Cardiac septum (tissue), 1 donor: ENCODE measurements around the gene BTG2. TPM values are rescaled to one million over a fixed set of nuclear protein-coding genes. Genes with fewer than 3 reads are reported as not detected.
"Not testable (repeated sequence)": the region's sequence is repeated elsewhere in the genome, so short reads cannot be mapped to it uniquely, and the experiment has no call there.

Experiments used
- DNase-seq: peaks from one replicate; pipeline ENCODE4 v3.0.0-alpha.2; 2020; ENCODE audit warnings: low spot score
- intact Hi-C: fragments of 100-400 bp; cut with DNase I; formaldehyde crosslinking; loops from one replicate; pipeline ENCODE4 v1.14.0; 2022
- long read RNA-seq: library from polyadenylated mRNA; unstranded; transcript quantifications from one replicate; pipeline ENCODE4 v2.0.0, GENCODE V29; 2021
- total RNA-seq: library from RNA; stranded (reverse); fragmentation: NEBNext Ultra II Directional; extraction: Animal tissue kit (Norgen Biotek cat#: 25700); gene quantifications from one replicate; pipeline ENCODE4 v1.2.1, GENCODE V29; 2021
- donor health status: DM: no; HTN: no; CAD: no.

The BTG2 gene, protein sequence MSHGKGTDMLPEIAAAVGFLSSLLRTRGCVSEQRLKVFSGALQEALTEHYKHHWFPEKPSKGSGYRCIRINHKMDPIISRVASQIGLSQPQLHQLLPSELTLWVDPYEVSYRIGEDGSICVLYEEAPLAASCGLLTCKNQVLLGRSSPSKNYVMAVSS
- 54.2 TPM for total RNA-seq
- long read RNA-seq, transcript BTG2-201 (2 exons, 2,712 nt): major isoform, 35 of 61 reads
- long read RNA-seq, partial matches to known transcripts: 0 of 61 reads
- long read RNA-seq, other reads (novel, unspliced or antisense): 26 of 61 reads

DNA sequence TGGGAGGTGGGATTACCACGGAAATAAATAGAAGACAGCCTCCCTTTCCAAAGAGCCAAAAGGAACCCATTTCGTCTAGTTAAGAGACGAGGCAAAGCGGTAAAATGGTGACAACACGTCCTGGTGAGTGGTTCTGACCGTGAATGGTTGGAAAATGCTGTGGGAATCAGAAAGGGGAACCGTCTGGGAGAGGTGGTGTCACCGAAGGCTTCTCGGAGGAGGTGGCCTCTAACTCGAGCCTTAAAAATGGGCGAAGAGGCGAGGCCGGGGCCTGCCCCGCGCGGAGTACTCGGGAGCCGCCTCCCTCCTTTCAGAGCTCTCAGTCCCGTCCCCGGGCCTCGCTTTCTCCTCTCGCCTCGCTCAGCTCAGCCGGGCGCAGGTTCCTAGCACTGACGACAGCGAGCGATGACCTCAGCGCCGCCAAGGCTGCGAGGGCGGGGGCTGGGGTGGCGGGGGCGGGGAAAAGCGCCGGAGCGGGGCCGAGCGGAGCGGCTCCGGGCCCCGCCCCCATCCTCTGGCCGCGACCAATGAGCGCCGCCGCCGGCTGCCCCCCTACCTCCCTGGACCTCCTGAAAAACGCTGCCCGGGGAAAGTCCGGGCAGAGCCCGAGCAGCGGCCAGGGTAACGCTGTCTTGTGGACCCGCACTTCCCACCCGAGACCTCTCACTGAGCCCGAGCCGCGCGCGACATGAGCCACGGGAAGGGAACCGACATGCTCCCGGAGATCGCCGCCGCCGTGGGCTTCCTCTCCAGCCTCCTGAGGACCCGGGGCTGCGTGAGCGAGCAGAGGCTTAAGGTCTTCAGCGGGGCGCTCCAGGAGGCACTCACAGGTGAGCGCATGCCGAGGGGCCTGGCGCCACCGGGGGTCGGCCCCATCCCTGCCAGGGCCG, at the start of gene BTG2:
TSS of gene BTG2 (plus strand) at position 601 of the 890 bp plus-strand sequence. CDS start at position 689, 88 bp downstream.
- peak; percentile 98 for DNase-seq
- intact Hi-C loops: no loop called here

DNA sequence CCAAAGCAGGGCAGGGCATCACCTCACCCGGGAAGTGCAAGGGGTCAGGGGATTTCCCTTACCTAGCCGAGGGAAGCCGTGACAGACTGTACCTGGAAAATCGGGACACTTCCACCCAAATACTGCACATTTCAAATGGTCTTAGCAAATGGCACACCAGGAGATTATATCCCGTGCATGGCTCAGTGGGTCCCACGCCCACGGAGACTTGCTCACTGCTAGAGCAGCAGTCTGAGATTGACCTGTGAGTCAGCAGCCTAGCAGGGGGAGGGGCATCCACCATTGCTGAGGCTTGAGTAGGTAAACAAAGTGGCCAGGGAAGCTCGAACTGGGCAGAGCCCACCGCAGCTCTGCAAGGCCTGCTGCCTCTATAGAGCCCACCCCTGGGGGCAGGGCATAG, 48.7 kb upstream of the BTG2 start:
- intact Hi-C loops, DNase-seq: not testable (repeated sequence)

DNA sequence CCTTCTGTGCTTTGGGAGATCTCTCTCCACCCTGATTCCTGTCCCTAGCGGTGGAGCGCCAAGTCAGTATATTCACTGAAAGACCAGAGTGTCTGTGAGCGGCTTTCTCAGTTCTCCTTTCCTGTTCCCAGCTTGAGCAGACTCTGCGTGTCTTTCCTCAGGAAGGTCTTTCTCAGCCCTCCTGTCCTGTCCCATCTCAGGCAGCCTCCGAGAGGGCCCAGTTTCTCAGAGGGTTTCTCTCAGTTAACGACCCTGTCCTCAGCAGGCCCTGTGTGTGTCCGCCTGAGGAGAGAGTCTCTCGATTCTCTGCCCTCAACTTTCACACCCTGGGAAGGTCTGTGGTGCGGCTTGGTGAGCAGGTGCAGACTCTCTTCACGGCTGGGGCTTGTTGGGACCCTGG, 41.8 kb upstream of the BTG2 start:
- DNase-seq: peak; percentile 63
- intact Hi-C loops: no loop called here

DNA sequence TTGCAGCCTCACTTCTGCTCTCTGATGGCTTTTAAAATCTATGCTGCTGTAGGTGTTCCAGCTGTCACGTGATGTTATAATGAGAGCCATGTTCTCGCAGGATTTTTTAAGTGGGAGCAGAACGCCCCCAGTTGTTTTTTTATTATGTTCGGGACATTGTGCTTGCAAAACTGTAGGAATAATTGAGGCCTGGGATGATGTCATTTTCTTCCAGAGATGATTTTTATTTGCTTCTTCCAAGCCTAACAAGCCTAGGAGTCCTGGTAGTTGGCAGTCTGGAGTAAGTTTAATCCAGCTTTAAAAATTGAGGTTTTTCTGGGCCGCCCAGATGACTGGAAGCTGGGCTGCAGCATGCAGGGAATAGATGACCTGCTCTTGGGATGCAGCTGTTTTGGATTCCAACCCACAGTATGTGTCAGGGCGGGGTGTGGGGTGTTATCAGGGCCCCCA, 41.2 kb upstream of the BTG2 start:
- intact Hi-C loops: no loop called here

DNA sequence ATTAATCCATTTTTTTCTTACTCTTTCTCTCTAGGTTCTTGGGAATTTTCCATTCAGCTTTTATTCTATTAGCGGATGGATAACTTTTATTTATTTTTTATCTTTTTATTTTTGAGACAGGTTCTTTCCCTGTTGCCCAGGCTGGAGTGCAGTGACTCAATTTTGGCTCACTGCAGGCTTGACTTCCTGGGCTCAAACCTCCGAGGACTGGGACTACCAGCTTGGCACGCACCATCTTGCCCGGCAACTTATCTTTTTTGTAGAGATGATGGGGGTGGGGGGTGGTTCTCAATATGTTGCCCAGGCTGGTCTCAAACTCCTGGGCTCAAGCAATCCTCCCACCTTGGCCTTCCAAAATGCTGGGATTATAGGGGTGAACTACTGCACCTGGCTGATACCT, 39.8 kb upstream of the BTG2 start:
- intact Hi-C loops: loop anchor here (5.0 kb wide), 1 partner anchor 1147 kb away; the partner anchor contains the start of gene PPP1R15B

More for the DNA sequence above, 41.2 kb upstream of the BTG2 start:
- DNase-seq: peak; percentile 6

DNA sequence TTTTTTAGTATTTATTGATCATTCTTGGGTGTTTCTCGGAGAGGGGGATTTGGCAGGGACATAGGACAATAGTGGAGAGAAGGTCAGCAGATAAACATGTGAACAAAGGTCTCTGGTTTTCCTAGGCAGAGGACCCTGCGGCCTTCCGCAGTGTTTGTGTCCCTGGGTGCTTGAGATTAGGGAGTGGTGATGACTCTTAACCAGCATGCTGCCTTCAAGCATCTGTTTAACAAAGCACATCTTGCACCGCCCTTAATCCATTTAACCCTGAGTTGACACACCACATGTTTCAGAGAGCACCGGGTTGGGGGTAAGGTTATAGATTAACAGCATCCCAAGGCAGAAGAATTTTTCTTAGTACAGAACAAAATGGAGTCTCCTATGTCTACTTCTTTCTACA, 39.2 kb upstream of the BTG2 start:
- intact Hi-C loops: loop anchor here (5.0 kb wide), 1 partner anchor 1146 kb away; the partner anchor contains the start of gene PPP1R15B
- DNase-seq: not testable (repeated sequence)

More for the DNA sequence above, 39.8 kb upstream of the BTG2 start:
- DNase-seq: peak; percentile 26

DNA sequence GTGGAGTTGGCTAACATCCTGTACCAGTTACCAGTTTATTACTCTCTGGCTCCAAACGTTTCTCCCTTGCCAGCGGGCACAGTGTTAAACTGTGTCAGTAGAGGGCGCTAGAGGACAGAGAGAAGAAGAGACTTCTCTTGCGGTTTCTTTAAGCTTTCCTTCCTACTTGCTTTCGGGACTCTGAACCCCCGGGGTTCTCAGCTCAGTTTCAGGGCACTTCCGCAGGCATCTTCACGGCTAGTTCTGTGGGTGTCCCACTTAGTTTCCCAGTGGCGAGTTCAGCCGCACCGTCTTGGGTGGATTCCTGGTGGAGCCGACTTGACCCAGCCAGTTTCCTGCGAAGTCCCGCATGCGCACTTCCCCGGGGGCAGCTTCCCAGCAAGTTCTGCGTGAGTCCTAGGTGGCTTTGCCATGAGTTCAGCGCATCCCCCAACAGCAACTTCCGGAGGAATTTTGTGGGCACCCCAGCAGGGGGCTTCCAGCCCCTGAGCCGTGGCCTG, 37.9 kb upstream of the BTG2 start:
- peak; percentile 89 for DNase-seq
- intact Hi-C loops: loop anchor here (5.0 kb wide), 1 partner anchor 1145 kb away; the partner anchor contains the start of gene PPP1R15B

DNA sequence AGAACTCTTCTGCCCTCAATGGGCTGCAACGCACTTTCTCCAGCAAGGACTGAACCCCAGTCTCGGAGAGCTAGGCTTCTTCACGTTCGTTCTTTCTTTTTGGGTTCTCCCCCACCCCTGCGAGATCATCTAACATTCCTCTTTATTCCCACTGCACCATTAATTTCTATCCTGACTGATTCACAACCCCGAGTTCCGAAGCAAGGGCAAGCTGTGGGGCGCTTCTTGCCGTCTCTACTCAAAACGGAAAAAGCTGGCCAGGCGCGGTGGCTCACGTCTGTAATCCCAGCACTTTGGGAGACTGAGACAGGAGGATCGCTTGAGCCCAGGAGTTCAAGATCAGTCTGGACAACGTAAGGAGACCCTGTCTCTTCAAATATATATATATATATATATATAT, 37.4 kb upstream of the BTG2 start:
- DNase-seq: peak; percentile 29
- intact Hi-C loops: loop anchor here (2.0 to 5.0 kb wide), 2 partner anchors 229 to 1144 kb away; partner anchors contain the start of gene PPP1R15B

DNA sequence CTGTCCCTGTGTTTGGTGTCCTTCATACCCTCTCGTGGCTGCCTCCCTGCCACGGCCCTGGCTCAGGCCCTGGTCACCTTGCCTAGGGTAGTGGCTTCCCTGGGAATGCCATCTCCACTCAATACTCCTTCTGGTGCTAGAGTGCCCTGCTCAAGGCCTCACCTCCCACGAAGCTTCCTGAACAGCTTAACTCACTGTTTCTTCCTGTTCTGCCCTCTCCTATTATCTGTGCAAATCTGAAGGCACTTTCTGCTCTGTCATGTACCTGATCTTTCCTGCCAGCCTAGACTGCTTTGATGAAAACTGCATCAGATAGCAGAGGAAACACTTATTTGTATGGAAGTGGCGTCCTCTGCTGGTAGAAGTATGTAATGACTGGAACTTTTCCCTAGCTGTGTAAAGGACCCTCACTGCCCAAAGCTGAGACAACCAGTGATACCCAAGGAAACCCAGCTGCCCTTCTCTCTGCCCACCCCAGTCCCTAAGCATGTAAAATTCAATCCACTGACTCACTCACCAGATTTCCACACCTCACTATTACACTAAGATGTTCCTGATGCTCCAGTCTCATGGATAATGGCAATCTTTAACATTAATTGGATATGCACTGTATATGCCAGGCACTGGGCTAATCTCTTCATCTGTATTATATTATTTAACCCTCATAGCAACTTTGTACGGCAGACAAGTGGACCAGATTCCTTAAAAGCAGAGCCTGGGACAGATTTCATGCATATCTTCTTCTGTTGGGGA, 36.2 kb upstream of the BTG2 start:
- DNase-seq: no peak
- intact Hi-C loops: loop anchor here (2.0 to 5.0 kb wide), 2 partner anchors 230 to 1143 kb away; partner anchors contain the start of gene PPP1R15B

DNA sequence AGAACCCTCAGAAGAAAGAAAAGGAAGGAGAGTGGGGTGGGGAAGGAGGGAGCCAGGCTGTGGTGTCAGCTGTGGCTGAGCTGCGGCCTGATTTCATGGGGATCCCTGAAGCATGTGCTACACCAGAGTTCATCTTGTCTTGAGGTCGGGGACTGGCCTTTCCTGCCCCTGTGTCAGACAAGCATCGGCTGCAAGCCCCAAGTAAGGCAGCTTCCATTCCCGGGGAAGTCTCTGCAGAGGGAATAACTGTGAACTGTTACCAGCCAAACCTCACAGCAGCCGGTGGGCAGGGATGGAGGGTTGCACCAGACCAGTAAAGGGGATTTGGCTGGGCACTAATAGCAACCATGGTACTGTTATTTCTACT, 35.7 kb upstream of the BTG2 start:
- intact Hi-C loops: loop anchor here (2.0 to 5.0 kb wide), 2 partner anchors 231 to 1143 kb away; partner anchors contain the start of gene PPP1R15B
- no peak for DNase-seq

DNA sequence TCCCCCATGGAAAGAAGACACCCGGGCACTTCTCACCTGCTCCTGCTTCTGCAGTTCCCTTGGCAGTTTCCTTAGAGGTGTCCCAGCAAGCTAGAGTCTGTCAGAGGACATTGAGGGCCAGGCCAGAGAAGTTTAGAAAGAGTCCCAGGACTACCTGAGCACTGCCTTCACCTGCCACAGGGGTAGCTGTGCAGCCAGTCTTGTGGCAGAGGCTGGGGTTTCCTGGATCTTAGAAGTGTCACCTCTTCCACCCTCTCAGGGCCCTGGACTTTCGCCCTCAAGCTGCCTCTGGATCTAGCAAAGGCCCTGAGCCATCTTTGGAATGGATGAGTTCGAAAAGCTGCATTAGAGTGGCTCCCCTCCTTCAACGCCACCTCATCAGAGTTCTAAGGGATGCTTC, 34.9 kb upstream of the BTG2 start:
- DNase-seq: no peak
- intact Hi-C loops: no loop called here

DNA sequence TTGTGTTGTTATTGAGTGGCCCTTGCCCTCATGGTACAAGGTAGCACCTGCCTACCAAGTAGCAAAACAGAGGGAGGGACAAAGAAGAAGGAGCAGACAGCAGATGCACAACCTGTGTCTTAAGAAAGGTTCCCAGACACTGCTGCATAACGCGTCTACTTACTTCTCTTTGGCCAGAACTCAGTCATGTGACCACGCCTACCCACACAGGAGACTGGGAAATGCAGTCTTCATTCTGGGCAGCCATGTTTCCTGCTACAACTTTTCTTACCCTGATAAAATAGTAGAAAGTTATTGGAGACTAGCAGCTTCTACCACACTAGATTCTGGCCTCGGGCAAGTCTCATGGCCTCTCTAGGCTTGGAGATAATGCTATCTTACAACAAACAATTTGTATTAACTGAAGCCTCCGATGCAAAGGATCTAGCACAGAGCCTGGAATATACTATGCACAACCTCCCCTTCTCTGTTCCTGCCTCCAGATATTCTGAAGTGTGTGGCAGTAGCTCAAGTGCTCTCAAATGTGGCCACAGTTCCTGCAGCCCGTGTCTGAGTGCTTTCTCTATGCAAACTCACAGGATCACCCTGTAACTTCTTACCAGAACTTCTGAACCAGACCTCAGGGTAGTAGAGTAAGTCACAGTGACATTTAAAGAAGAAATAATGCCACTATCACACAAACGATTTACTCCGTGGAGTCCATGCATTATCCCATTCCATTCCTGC, 34.1 kb upstream of the BTG2 start:
- intact Hi-C loops: no loop called here
- no peak for DNase-seq

DNA sequence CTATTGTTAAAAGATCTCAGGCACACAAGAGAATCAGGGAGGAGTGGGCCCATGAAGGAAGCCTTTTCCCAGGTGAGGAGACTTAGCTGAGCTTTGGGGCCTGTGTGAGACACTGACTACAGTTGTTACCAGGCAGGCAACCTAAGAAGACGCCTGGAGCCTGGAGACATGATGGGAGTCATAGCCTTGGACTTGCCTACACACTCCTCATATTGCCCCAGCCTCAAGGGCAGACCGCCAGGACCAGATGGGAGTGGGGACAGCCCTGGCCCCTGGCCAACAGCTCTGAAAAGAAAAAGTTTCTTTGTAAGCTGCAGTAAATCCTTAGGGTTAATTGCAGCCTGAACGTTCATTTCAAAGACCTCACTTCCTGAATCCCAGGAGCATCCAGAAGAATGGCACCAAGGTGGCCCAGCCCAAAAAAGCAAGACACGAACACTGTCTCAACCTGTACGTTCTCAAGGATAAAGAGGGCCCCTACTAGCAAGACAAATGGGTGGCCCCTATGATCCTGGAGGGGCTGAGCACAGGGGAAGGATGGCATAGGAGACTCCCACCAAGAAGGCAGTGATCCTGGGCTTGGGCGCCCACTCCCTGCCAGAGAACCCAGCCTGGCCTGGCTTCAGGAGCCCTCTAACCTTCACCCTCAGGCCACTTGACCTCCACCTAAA, 33.2 kb upstream of the BTG2 start:
- DNase-seq: peak; percentile 56
- intact Hi-C loops: loop anchor here (2.0 kb wide), 3 partner anchors 19 to 215 kb away; no protein-coding TSS in a partner anchor

DNA sequence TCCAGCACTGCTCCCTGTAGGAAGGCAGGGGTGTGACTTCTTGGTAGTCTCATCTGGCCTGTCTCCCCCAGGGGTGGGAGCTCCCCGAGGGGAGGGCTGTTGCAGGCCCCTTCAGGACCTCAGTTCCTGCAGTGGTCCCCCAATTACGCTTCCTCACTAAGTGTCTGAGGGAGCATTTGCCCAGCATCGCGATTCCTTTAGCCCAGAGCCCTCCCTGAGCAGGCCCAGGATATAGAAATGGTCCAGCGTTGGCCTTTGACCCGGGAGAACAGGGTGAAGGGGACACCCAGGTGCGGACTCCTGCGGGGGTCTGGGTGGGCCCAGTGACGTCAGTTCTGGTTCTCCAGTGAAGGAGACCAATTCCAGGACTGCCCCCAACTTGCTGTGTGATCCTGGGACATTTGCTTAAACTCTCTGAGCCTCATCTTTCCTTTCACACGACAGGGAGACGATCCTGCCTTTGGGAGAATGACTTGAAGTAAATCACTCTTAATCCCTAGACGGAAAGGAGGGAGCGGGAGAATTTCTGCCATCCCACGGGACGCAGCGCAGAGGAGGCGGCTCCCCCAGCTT, 32.6 kb upstream of the BTG2 start:
- intact Hi-C loops: loop anchor here (1.0 to 2.0 kb wide), 6 partner anchors 18 to 214 kb away; no protein-coding TSS in a partner anchor
- peak; percentile 67 for DNase-seq

DNA sequence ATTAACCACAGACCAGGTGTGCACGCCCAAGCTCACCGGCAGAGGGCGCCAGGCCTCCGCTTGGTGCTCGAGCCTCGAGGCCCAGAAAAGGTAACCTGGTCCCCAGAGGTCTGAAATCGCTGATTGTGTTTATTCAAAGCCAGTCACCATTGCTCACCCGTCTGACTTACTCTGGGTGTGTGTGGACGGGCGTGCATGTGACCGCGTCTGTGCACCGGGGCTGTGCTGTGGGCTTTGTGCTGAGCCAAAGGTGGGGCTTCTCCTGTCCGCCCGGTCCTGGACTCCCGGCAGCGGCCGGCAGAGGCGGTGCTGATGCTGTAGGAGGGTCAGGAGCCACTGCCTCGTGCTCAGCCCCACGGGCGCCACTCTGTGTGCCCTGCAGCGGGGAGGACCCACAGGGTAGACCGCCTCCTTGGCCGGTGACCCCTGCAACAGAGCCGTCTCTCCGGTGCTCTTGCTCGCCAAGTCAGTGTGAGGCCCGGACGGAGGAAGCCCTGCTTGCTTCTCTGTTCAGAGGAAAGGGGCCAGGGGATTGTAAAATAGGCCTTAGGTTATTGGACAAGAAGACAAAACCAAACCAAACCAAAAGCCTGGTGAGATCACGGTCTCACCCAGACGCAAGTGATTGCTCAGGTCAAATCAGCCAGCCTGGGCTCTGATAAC, 32.0 kb upstream of the BTG2 start:
- intact Hi-C loops: loop anchor here (1.0 to 2.0 kb wide), 6 partner anchors 17 to 213 kb away; no protein-coding TSS in a partner anchor
- peak; percentile 95 for DNase-seq

DNA sequence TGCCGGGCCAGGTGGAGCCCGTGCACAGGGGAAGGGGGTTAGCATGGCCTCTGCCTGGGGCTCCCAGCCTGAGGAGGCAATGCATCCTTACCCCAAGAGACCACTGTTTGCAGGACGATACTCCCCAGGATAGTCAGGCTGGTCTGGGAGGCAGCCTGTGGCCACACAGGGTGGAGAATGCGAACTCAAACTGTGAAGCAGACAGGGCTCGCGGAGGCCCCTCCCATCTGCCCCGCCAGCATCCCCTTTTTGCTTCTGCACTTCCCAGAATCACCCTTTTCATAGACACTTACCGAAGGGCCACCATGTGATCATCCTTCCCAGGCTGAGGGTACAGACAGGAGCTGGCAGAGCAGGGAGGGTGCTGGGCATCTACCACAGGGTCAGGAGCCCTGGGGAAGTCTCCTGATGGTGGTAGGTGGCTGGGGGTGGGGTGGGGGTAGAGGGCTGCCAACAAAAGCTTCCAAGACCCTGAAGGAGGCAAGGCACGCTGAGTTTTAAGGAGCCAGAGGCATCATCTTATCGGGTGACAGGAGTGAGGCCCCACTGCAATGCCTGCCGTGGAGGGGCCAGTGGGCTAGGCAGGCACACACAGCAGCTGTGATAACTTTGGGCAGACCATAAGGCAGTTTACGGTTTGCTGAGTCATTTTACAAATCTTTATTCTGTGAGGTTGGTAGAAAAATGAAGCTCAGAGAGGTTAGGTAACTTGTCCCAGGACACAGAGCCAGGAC, 31.3 kb upstream of the BTG2 start:
- DNase-seq: peak; percentile 89
- intact Hi-C loops: loop anchor here (1.0 to 2.0 kb wide), 6 partner anchors 17 to 213 kb away; no protein-coding TSS in a partner anchor
